ENCODE data around the gene CABLES2. TPM values are rescaled to one million over a fixed set of nuclear protein-coding genes. Genes with fewer than 3 reads are reported as not detected.
A peak's percentile ranks its signal among the peaks of the same experiment; 100 is the strongest.

The CABLES2 gene
- total and polyA plus RNA-seq, 9 of the 15 experiments (the other 6 are each of a cell fraction or from before 2014, with no cell fraction given), result 0.46 to 4.2 (median 1.6) TPM

DNA sequence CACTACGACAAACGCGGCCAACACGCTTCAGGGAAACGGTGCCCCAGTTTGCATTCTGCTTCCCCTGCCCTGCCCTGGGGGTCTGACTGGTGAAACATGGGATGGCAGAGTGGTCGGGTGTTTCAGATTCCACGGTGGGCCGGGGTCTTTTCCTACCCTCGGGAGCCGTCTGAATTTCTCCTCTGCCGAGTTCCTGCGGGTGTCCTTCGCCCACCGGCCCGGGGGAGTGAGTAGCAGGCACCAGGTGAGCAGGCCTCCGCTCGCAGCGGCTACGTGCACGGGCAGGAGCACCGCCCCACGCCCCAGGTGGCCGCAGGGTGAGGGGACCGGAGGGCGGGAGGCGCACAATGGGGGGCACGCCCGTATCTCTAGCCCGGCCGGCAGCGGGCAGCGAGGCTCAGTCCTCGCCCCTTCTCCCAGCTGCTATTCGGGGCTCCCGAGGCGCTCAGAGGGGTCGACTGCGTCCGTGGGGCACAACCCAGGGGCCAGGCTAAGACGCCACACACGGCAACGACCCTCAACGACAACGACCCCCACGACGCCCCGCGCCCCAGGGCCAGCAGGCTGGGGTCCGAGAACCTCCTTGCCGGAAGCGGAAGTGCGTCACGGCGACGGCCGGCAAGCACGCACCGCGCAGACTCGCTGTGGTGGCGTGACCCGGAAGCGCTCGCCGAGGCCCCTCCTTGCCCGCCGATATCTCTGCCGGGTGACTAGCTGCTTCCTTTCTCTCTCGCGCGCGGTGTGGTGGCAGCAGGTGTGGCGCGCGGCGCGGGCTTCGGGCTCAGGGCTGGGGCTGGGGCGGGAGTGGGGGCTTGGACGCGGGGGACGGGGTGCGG, 20.5 kb downstream of the CABLES2 start, which contains the start of gene RPS21 (continued):
- no peak for TF ChIP-seq ZC3H8 (IDR thresholded peaks at IDR 0.05)
- TF ChIP-seq FOS (IDR thresholded peaks at IDR 0.05; ENCODE audit: extremely low read depth, insufficient read length), result no peak
- no peak for TF ChIP-seq CC2D1A (IDR thresholded peaks at IDR 0.05)
- TF ChIP-seq HNRNPUL1 (IDR thresholded peaks at IDR 0.05; ENCODE audit: low read length), result no peak
- no peak for TF ChIP-seq ZNF507 (tag; conservative IDR thresholded peaks at IDR 0.05)
- TF ChIP-seq STAT5B (CRISPR knock-in tag; IDR thresholded peaks at IDR 0.05), result no peak
- peak; percentile 38; the same call in 1 of the 2 replicates for TF ChIP-seq CEBPG (CRISPR knock-in tag; IDR thresholded peaks at IDR 0.05)
- TF ChIP-seq CEBPG (tag; conservative IDR thresholded peaks at IDR 0.05 in 1 of 2, IDR thresholded peaks at IDR 0.05 in 1 of 2), result no peak
- TF ChIP-seq NR3C1 (CRISPR knock-in tag; IDR thresholded peaks at IDR 0.05), result no peak
- no peak for TF ChIP-seq NBN (IDR thresholded peaks at IDR 0.05; ENCODE audit: low read depth)
- TF ChIP-seq SMARCA4 (IDR thresholded peaks at IDR 0.05), result no peak
- TF ChIP-seq RFX1 (IDR thresholded peaks at IDR 0.05), result no peak
- 0 out of 2 replicates have a peak, but pooled peaks have one; percentile 24 for TF ChIP-seq L3MBTL2 (IDR thresholded peaks at IDR 0.05)
- 0 out of 2 replicates have a peak, but pooled peaks have one; percentile 16 for TF ChIP-seq NR4A1 (CRISPR knock-in tag; IDR thresholded peaks at IDR 0.05)
- no peak for TF ChIP-seq NR4A1 (tag; IDR thresholded peaks at IDR 0.05)
- peak; percentile 67 for TF ChIP-seq PML (IDR thresholded peaks at IDR 0.05; ENCODE audit: low read length)
- TF ChIP-seq, protein P1, sequence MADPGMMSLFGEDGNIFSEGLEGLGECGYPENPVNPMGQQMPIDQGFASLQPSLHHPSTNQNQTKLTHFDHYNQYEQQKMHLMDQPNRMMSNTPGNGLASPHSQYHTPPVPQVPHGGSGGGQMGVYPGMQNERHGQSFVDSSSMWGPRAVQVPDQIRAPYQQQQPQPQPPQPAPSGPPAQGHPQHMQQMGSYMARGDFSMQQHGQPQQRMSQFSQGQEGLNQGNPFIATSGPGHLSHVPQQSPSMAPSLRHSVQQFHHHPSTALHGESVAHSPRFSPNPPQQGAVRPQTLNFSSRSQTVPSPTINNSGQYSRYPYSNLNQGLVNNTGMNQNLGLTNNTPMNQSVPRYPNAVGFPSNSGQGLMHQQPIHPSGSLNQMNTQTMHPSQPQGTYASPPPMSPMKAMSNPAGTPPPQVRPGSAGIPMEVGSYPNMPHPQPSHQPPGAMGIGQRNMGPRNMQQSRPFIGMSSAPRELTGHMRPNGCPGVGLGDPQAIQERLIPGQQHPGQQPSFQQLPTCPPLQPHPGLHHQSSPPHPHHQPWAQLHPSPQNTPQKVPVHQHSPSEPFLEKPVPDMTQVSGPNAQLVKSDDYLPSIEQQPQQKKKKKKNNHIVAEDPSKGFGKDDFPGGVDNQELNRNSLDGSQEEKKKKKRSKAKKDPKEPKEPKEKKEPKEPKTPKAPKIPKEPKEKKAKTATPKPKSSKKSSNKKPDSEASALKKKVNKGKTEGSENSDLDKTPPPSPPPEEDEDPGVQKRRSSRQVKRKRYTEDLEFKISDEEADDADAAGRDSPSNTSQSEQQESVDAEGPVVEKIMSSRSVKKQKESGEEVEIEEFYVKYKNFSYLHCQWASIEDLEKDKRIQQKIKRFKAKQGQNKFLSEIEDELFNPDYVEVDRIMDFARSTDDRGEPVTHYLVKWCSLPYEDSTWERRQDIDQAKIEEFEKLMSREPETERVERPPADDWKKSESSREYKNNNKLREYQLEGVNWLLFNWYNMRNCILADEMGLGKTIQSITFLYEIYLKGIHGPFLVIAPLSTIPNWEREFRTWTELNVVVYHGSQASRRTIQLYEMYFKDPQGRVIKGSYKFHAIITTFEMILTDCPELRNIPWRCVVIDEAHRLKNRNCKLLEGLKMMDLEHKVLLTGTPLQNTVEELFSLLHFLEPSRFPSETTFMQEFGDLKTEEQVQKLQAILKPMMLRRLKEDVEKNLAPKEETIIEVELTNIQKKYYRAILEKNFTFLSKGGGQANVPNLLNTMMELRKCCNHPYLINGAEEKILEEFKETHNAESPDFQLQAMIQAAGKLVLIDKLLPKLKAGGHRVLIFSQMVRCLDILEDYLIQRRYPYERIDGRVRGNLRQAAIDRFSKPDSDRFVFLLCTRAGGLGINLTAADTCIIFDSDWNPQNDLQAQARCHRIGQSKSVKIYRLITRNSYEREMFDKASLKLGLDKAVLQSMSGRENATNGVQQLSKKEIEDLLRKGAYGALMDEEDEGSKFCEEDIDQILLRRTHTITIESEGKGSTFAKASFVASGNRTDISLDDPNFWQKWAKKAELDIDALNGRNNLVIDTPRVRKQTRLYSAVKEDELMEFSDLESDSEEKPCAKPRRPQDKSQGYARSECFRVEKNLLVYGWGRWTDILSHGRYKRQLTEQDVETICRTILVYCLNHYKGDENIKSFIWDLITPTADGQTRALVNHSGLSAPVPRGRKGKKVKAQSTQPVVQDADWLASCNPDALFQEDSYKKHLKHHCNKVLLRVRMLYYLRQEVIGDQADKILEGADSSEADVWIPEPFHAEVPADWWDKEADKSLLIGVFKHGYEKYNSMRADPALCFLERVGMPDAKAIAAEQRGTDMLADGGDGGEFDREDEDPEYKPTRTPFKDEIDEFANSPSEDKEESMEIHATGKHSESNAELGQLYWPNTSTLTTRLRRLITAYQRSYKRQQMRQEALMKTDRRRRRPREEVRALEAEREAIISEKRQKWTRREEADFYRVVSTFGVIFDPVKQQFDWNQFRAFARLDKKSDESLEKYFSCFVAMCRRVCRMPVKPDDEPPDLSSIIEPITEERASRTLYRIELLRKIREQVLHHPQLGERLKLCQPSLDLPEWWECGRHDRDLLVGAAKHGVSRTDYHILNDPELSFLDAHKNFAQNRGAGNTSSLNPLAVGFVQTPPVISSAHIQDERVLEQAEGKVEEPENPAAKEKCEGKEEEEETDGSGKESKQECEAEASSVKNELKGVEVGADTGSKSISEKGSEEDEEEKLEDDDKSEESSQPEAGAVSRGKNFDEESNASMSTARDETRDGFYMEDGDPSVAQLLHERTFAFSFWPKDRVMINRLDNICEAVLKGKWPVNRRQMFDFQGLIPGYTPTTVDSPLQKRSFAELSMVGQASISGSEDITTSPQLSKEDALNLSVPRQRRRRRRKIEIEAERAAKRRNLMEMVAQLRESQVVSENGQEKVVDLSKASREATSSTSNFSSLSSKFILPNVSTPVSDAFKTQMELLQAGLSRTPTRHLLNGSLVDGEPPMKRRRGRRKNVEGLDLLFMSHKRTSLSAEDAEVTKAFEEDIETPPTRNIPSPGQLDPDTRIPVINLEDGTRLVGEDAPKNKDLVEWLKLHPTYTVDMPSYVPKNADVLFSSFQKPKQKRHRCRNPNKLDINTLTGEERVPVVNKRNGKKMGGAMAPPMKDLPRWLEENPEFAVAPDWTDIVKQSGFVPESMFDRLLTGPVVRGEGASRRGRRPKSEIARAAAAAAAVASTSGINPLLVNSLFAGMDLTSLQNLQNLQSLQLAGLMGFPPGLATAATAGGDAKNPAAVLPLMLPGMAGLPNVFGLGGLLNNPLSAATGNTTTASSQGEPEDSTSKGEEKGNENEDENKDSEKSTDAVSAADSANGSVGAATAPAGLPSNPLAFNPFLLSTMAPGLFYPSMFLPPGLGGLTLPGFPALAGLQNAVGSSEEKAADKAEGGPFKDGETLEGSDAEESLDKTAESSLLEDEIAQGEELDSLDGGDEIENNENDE (IDR thresholded peaks at IDR 0.05; ENCODE audit: low read depth, low read length), result no peak
- no peak for TF ChIP-seq EHMT2 (IDR thresholded peaks at IDR 0.05)
- no peak for TF ChIP-seq ETV6 (IDR thresholded peaks at IDR 0.05; ENCODE audit: borderline replicate concordance in 1 of 2, low read depth in 2 of 2, low read length in 1 of 2)
- no peak for TF ChIP-seq ETV6 (CRISPR knock-in tag; IDR thresholded peaks at IDR 0.05; ENCODE audit: borderline replicate concordance)
- TF ChIP-seq TCF7L2 (IDR thresholded peaks at IDR 0.05; ENCODE audit: low read depth, low read length), result no peak

Data from K562 (cell line).